B cell (primary cell): ENCODE data around the gene KRIT1.

Experiments used
- CTCF ChIP-seq: fragments of 200-600 bp; IDR thresholded peaks from one replicate; pipeline ENCODE4 v1.8.0; 2022; ENCODE audit warnings: antibody characterized with exemption, mild to moderate bottlenecking
- EZH2 ChIP-seq: IDR thresholded peaks from 2 replicates; pipeline ENCODE4 v1.6.1; 2012; ENCODE audit warnings: borderline replicate concordance, low read depth, mild to moderate bottlenecking, moderate library complexity, low read length; ENCODE audit not compliant: insufficient read depth, poor library complexity, severe bottlenecking

- no peak for TF ChIP-seq CTCF
- no peak for TF ChIP-seq EZH2
These were observed 17.0 kb downstream of the KRIT1 start for GRCh38 chr7:92228742-92229141.
